Measurements from ENCODE around the gene MPV17L2.
A peak's percentile ranks its signal among the peaks of the same experiment; 100 is the strongest.

MPV17L2 gene

GRCh38 chr19:18219911-18220631, 27.1 kb downstream of the MPV17L2 start:
- DNase-seq, result no peak

GRCh38 chr19:18220632-18221275, 27.7 kb downstream of the MPV17L2 start:
- DNase-seq, result no peak

GRCh38 chr19:18221815-18222725, 29.1 kb downstream of the MPV17L2 start:
- DNase-seq, result no peak

GRCh38 chr19:18223860-18224524, 31.0 kb downstream of the MPV17L2 start:
- no peak for DNase-seq

- peak; percentile 99 for DNase-seq
These were observed 31.7 kb downstream of the MPV17L2 start for GRCh38 chr19:18224525-18225354.

GRCh38 chr19:18225355-18225701, 32.3 kb downstream of the MPV17L2 start:
- DNase-seq, result no peak

GRCh38 chr19:18225702-18226468, 32.9 kb downstream of the MPV17L2 start, which contains the start of gene PDE4C:
TSS of gene PDE4C (minus strand) at chr19:18226438. CDS start at chr19:18226415, 23 bp downstream.
- DNase-seq, result no peak

- DNase-seq, result no peak
These were observed 34.1 kb downstream of the MPV17L2 start for GRCh38 chr19:18226956-18227780.

- no peak for DNase-seq
These were observed 34.8 kb downstream of the MPV17L2 start for GRCh38 chr19:18227781-18228271.

GRCh38 chr19:18229474-18229873, 36.5 kb downstream of the MPV17L2 start:
- DNase-seq, result no peak

GRCh38 chr19:18229915-18230314, 36.9 kb downstream of the MPV17L2 start:
- DNase-seq, result no peak

GRCh38 chr19:18230941-18231734, 38.1 kb downstream of the MPV17L2 start:
- DNase-seq, result no peak

GRCh38 chr19:18231775-18232174, 38.8 kb downstream of the MPV17L2 start:
- no peak for DNase-seq

- DNase-seq, result peak; percentile 25
These were observed 39.7 kb downstream of the MPV17L2 start for GRCh38 chr19:18232540-18233223.

- no peak for DNase-seq
These were observed 40.3 kb downstream of the MPV17L2 start for GRCh38 chr19:18233224-18233825.

GRCh38 chr19:18234194-18234593, 41.2 kb downstream of the MPV17L2 start:
- DNase-seq, result no peak

GRCh38 chr19:18239303-18239702, 46.3 kb downstream of the MPV17L2 start:
- no peak for DNase-seq

GRCh38 chr19:18245297-18245696, 52.3 kb downstream of the MPV17L2 start:
- DNase-seq, result no peak

All from COR-L47 (cell line).